KMS-11 (cell line): ENCODE results near the gene RAPGEF5.

Experiments
- H2AFZ ChIP-seq: fragments of 200-600 bp; sonication (generic); 2 replicates; pipeline ENCODE4 v1.6.1; 2016; ENCODE audit warnings: antibody characterized with exemption, mixed run types, low read depth
- H3K27ac ChIP-seq: fragments of 200-600 bp; sonication (generic); 2 replicates; pipeline ENCODE4 v1.6.1; 2016; ENCODE audit warnings: mild to moderate bottlenecking, mixed run types
- H3K27me3 ChIP-seq: fragments of 200-600 bp; sonication (generic); 2 replicates; pipeline ENCODE4 v1.6.1; 2017; ENCODE audit warnings: mild to moderate bottlenecking, low read depth, mixed run types, moderate library complexity; ENCODE audit not compliant: insufficient read depth
- H3K36me3 ChIP-seq: fragments of 200-600 bp; sonication (generic); 2 replicates; pipeline ENCODE4 v1.6.1; 2017; ENCODE audit warnings: mild to moderate bottlenecking, mixed run types; ENCODE audit not compliant: insufficient read depth
- H3K4me1 ChIP-seq: fragments of 200-600 bp; sonication (generic); 2 replicates; pipeline ENCODE4 v1.6.1; 2016; ENCODE audit warnings: mild to moderate bottlenecking, low read depth, mixed run types; ENCODE audit not compliant: poor library complexity, severe bottlenecking
- H3K4me2 ChIP-seq: fragments of 200-600 bp; sonication (generic); 2 replicates; pipeline ENCODE4 v1.7.0; 2016; ENCODE audit warnings: mild to moderate bottlenecking, mixed run types
- H3K4me3 ChIP-seq: fragments of 200-600 bp; sonication (generic); IDR thresholded peaks from 2 replicates; pipeline ENCODE4 v1.6.1; 2017; ENCODE audit warnings: low read depth, low read length, mixed read lengths; ENCODE audit not compliant: insufficient read depth
- H3K79me2 ChIP-seq: fragments of 200-600 bp; sonication (generic); 2 replicates; pipeline ENCODE4 v1.6.1; 2016; ENCODE audit warnings: low read depth, mixed run types; ENCODE audit not compliant: insufficient read depth
- H3K9ac ChIP-seq: fragments of 200-600 bp; sonication (generic); 2 replicates; pipeline ENCODE4 v1.6.1; 2016; ENCODE audit warnings: mild to moderate bottlenecking, mixed run types
- H4K20me1 ChIP-seq: fragments of 200-600 bp; sonication (generic); 2 replicates; pipeline ENCODE4 v1.6.1; 2016; ENCODE audit warnings: mild to moderate bottlenecking, mixed run types; ENCODE audit not compliant: insufficient read depth
- CTCF ChIP-seq: fragments of 200-600 bp; sonication (generic); conservative IDR thresholded peaks from 2 replicates; pipeline ENCODE4 v1.6.1; 2017; ENCODE audit warnings: low read depth, mild to moderate bottlenecking, antibody characterized with exemption, low read length, moderate library complexity, mixed read lengths

RAPGEF5 gene

GRCh38 chr7:22403344-22403743 lies 46.4 kb upstream of the RAPGEF5 start:
- Histone ChIP-seq H3K27me3 (no peaks in the 10 kb centered on the region), H3K4me2 (no peak overlapping the region), H2AFZ (no peak overlapping the region), H4K20me1 (no peaks in the 10 kb centered on the region), H3K36me3 (no peaks in the 10 kb centered on the region), H3K79me2 (no peaks in the 10 kb centered on the region), H3K4me1 (no peaks in the 10 kb centered on the region), H3K4me3 (no peak overlapping the region), H3K9ac (no peak overlapping the region), H3K27ac (no peak overlapping the region)
- no peak for TF ChIP-seq CTCF

- Histone ChIP-seq H3K27me3 (no peaks in the 10 kb centered on the region), H3K9ac (no peak overlapping the region), H3K4me1 (no peaks in the 10 kb centered on the region), H2AFZ (peak overlapping the region; percentile 33; the same call in 1 of the 2 replicates), H4K20me1 (no peaks in the 10 kb centered on the region), H3K36me3 (no peaks in the 10 kb centered on the region), H3K79me2 (no peaks in the 10 kb centered on the region), H3K4me2 (no peak overlapping the region), H3K27ac (no peak overlapping the region), H3K4me3 (no peak overlapping the region)
- no peak for TF ChIP-seq CTCF
These were observed 45.3 kb upstream of the RAPGEF5 start for GRCh38 chr7:22402250-22402649.

GRCh38 chr7:22400936-22401553 lies 44.1 kb upstream of the RAPGEF5 start:
- Histone ChIP-seq H3K79me2 (no peaks in the 10 kb centered on the region), H2AFZ (no peak overlapping the region), H3K4me3 (no peak overlapping the region), H4K20me1 (no peaks in the 10 kb centered on the region), H3K27me3 (no peaks in the 10 kb centered on the region), H3K27ac (no peak overlapping the region), H3K36me3 (no peaks in the 10 kb centered on the region), H3K4me1 (no peaks in the 10 kb centered on the region), H3K9ac (no peak overlapping the region), H3K4me2 (no peak overlapping the region)
- no peak for TF ChIP-seq CTCF

GRCh38 chr7:22400150-22400814 lies 43.3 kb upstream of the RAPGEF5 start:
- no peak overlapping the region for H2AFZ ChIP-seq
- no peak overlapping the region for H3K9ac ChIP-seq
- H4K20me1 ChIP-seq, result no peaks in the 10 kb centered on the region
- no peaks in the 10 kb centered on the region for H3K27me3 ChIP-seq
- no peak overlapping the region for H3K4me2 ChIP-seq
- no peaks in the 10 kb centered on the region for H3K79me2 ChIP-seq
- H3K27ac ChIP-seq, result no peak overlapping the region
- no peaks in the 10 kb centered on the region for H3K4me1 ChIP-seq
- no peak for TF ChIP-seq CTCF
- no peak overlapping the region for H3K4me3 ChIP-seq
- no peaks in the 10 kb centered on the region for H3K36me3 ChIP-seq
